GM10248 (cell line): Measurements from ENCODE around the gene PRR16.

Experiments used
- CTCF ChIA-PET: fragments of 300-600 bp; sonication (Branson Sonifier 250); formaldehyde crosslinking; extraction: SDS; loops from one replicate; lab custom pipeline; 2021; ENCODE audit warnings: antibody characterized with exemption; lab: Yijun Ruan, JAX
- POLR2A ChIA-PET: fragments of 350-650 bp; sonication (Branson Sonifier 250); formaldehyde crosslinking; extraction: SDS; loops from one replicate; lab custom pipeline; 2020; ENCODE audit warnings: antibody characterized with exemption; lab: Yijun Ruan, JAX
- DNase-seq: peaks from one replicate; pipeline ENCODE4 v3.0.0; 2012; ENCODE audit errors: extremely low spot score
- CTCF ChIP-seq: IDR thresholded peaks from 2 replicates; pipeline ENCODE4 v1.5.1; 2012; ENCODE audit warnings: mild to moderate bottlenecking, low read depth; ENCODE audit errors: extremely low read depth, missing control alignments, control extremely low read depth

Gene PRR16

GRCh38 chr5:120717381-120717780 lies 253.3 kb downstream of the PRR16 start:
- TF ChIP-seq CTCF = no peak
- POLR2A ChIA-PET = no interaction called here
- CTCF ChIA-PET = interaction anchor here (1.3 kb wide), 1 partner anchor 9 kb away, joined by 3 read pairs; no protein-coding TSS in a partner anchor
- no peak for DNase-seq

GRCh38 chr5:120730214-120730613 lies 266.1 kb downstream of the PRR16 start:
- no peak for DNase-seq
- ChIA-PET POLR2A (no interaction called here), CTCF (no interaction called here)
- TF ChIP-seq CTCF = no peak

GRCh38 chr5:120734033-120734432 lies 269.9 kb downstream of the PRR16 start:
- TF ChIP-seq CTCF = no peak
- DNase-seq = no peak
- POLR2A ChIA-PET = no interaction called here
- CTCF ChIA-PET = no interaction called here

GRCh38 chr5:120735076-120735475 lies 271.0 kb downstream of the PRR16 start:
- DNase-seq = no peak
- CTCF ChIA-PET = no interaction called here
- POLR2A ChIA-PET = no interaction called here
- TF ChIP-seq CTCF = no peak
